Rectal smooth muscle tissue (tissue), 1 donor: ENCODE data around the gene SSTR1.

ENCODE experiments used
- H3K27ac ChIP-seq: one replicate; pipeline ENCODE4 v1.7.0; 2013; ENCODE audit warnings: low read depth, low read length, inconsistent platforms
- H3K27me3 ChIP-seq: one replicate; pipeline ENCODE4 v1.7.0; 2013; ENCODE audit warnings: low read length; ENCODE audit not compliant: control insufficient read depth, insufficient read depth
- H3K36me3 ChIP-seq: one replicate; pipeline ENCODE4 v1.7.0; 2013; ENCODE audit warnings: low read length; ENCODE audit not compliant: control insufficient read depth, insufficient read depth
- H3K4me1 ChIP-seq: one replicate; pipeline ENCODE4 v1.7.0; 2013; ENCODE audit warnings: low read length; ENCODE audit not compliant: control insufficient read depth, insufficient read depth
- H3K4me3 ChIP-seq: one replicate; pipeline ENCODE4 v1.7.0; 2013; ENCODE audit warnings: low read length
- H3K9ac ChIP-seq: one replicate; pipeline ENCODE4 v1.7.0; 2013; ENCODE audit warnings: low read length

Gene SSTR1

DNA sequence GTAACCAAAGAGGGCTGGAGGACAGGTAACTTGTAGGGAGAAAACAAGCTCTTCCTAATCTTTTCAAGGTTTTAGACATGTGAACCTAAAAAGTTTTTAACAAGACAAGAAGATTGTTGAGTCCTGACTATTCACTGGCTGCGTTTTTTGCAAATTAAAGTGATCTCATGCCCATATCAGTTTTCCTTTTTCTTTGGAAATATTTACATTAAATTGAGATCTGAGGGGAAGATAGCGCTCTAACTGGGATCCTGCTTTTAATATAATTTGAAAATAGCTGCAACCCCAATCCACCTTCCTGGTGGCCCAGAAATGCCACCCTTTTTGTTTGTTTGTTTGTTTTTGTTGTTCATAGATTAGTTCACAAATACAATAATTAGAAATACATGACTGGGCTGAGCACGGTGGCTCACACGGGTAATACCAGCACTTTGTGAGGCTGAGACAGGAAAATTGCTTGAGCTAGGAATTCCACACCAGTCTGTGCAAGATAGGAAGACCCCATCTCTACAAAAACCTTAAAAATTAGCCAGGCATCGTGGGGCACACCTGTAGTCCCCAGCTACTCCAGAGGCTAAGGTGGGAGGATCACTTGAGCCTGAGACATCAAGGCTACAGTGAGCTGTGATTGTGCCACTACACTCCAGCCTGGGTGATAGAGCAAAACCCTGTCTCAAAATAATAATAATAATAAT lies 2.4 kb upstream of the SSTR1 start:
- Histone ChIP-seq H3K36me3 (no peaks in the 10 kb centered on the region), H3K27ac (no peak overlapping the region), H3K9ac (no peak overlapping the region), H3K4me3 (no peak overlapping the region), H3K27me3 (peaks cover 9% of the 10 kb centered on the region), H3K4me1 (no peaks in the 10 kb centered on the region)

DNA sequence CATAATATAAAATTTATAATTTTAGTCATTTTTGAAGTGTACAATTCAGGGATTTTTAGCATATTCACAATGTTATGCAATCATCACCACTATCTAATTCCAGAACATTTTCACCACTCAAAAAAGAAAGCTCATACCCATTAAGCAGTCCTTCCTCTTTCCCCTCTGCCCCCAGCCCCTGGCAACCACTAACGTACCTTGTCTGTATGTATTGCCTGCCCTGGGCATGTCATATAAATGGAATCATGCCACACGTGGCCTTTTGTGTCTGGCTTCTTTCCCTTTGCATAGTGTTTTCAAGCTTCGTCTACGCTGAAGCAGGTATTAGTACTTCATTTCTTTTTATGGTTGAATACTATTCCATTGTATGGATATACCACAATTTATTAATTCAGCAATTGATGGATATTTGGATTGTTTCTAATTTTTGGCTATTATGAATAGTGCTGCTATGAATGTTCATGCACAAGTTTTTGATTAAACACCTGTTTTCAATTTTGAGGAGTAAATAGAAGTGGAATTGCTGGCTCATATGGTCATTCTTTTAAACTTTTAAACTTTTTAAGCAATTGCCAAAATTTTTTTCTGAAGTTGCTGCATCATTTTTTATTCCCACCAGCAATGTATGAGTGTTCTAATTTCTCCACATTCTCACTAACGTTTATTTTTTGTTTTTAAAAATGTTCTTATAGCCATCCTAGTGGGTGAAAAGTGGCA lies 1.6 kb upstream of the SSTR1 start:
- H3K36me3 ChIP-seq, result no peaks in the 10 kb centered on the region
- peaks cover 9% of the 10 kb centered on the region for H3K27me3 ChIP-seq
- H3K4me3 ChIP-seq, result no peak overlapping the region
- no peak overlapping the region for H3K9ac ChIP-seq
- no peak overlapping the region for H3K27ac ChIP-seq
- H3K4me1 ChIP-seq, result no peaks in the 10 kb centered on the region

DNA sequence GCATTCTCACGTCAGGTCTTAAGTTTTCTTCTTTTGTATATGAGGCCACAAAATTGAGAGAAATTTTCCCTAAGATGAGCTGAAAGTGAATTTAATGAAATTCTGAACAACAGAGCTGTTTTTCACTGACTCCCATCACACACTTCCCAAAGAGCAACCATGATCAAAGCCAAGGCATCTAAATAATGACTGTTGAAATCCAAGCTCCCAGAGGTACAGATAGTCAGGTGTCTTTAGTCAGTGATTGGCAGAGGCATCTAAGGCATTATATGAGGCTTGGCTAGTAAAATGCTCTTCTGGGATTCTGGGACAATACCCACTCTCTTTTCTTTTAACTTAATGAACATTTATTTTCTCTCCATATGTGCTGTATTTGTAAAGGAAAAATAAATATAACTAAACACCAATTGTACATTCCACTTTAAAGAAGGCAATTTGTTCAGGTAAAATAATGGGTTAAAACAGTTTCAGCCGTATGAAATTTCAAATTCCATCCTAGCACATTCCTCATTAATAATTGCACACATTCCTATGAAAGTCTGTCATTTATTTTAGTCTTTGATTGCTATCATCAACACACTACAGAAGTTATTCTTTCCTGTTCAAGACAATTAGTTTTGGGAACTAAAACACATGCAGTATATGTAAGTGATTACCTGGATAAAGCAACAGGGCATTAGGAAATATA lies 871 bp upstream of the SSTR1 start:
- Histone ChIP-seq H3K27ac (no peak overlapping the region), H3K36me3 (no peaks in the 10 kb centered on the region), H3K4me1 (no peaks in the 10 kb centered on the region), H3K4me3 (no peak overlapping the region), H3K9ac (no peak overlapping the region), H3K27me3 (peaks cover 9% of the 10 kb centered on the region)

DNA sequence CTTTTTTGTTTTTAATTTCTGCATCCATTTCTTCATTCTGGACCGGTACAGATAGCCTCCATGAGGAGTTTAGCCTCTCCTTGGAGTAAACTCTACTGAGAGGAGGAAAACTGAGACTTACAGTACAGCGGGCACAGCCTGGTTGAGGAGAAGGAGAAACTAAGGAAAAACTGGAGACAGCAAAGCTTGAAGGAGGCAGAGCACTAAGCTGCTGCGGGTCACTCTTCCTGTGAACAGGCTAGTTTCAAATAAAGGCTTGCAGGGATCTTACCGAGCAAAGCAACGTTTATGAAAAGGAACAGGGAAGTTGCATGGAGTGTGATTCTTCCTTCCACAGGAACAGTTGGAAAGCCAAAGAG lies 348 bp upstream of the SSTR1 start:
- Histone ChIP-seq H3K27me3 (peaks cover 9% of the 10 kb centered on the region), H3K4me3 (peak overlapping the region; percentile 41), H3K9ac (no peak overlapping the region), H3K27ac (no peak overlapping the region), H3K36me3 (no peaks in the 10 kb centered on the region), H3K4me1 (no peaks in the 10 kb centered on the region)

DNA sequence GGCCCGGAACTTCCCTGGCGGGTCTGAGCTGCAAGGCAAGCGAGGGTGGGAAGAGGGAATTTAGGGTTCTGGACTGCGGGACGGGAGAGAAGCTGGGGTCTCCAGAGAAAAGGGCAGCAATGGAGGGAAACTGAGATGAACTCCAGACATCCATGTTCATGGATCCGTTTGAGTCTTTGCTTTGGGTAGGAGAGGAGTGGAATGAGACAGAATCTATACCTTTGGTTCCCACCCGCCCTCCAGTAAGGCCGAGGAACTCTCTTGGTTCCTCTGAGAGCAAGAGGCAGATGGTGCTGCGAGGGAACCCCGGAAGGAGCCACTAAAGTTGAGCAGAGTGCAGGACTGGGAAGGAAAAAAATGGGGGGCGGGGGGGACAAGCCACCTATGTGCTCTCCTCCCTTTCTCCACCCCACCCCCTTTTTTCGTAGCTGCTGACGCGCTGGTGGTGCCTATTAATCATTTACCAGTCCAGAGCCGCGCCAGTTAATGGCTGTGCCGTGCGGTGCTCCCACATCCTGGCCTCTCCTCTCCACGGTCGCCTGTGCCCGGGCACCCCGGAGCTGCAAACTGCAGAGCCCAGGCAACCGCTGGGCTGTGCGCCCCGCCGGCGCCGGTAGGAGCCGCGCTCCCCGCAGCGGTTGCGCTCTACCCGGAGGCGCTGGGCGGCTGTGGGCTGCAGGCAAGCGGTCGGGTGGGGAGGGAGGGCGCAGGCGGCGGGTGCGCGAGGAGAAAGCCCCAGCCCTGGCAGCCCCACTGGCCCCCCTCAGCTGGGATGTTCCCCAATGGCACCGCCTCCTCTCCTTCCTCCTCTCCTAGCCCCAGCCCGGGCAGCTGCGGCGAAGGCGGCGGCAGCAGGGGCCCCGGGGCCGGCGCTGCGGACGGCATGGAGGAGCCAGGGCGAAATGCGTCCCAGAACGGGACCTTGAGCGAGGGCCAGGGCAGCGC lies 1.2 kb downstream of the SSTR1 start:
- H3K9ac ChIP-seq, result no peak overlapping the region

DNA sequence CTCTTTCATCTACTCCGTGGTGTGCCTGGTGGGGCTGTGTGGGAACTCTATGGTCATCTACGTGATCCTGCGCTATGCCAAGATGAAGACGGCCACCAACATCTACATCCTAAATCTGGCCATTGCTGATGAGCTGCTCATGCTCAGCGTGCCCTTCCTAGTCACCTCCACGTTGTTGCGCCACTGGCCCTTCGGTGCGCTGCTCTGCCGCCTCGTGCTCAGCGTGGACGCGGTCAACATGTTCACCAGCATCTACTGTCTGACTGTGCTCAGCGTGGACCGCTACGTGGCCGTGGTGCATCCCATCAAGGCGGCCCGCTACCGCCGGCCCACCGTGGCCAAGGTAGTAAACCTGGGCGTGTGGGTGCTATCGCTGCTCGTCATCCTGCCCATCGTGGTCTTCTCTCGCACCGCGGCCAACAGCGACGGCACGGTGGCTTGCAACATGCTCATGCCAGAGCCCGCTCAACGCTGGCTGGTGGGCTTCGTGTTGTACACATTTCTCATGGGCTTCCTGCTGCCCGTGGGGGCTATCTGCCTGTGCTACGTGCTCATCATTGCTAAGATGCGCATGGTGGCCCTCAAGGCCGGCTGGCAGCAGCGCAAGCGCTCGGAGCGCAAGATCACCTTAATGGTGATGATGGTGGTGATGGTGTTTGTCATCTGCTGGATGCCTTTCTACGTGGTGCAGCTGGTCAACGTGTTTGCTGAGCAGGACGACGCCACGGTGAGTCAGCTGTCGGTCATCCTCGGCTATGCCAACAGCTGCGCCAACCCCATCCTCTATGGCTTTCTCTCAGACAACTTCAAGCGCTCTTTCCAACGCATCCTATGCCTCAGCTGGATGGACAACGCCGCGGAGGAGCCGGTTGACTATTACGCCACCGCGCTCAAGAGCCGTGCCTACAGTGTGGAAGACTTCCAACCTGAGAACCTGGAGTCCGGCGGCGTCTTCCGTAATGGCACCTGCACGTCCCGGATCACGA lies 2.2 kb downstream of the SSTR1 start:
- H3K27me3 ChIP-seq, result peaks cover 9% of the 10 kb centered on the region
- H3K4me1 ChIP-seq, result no peaks in the 10 kb centered on the region
- no peak overlapping the region for H3K9ac ChIP-seq
- H3K4me3 ChIP-seq, result peak overlapping the region; percentile 41
- H3K36me3 ChIP-seq, result no peaks in the 10 kb centered on the region
- H3K27ac ChIP-seq, result no peak overlapping the region

More for the DNA sequence above, 1.2 kb downstream of the SSTR1 start:
- Histone ChIP-seq H3K27me3 (peaks cover 9% of the 10 kb centered on the region), H3K4me1 (no peaks in the 10 kb centered on the region), H3K4me3 (peak overlapping the region; percentile 41), H3K27ac (no peak overlapping the region), H3K36me3 (no peaks in the 10 kb centered on the region)

DNA sequence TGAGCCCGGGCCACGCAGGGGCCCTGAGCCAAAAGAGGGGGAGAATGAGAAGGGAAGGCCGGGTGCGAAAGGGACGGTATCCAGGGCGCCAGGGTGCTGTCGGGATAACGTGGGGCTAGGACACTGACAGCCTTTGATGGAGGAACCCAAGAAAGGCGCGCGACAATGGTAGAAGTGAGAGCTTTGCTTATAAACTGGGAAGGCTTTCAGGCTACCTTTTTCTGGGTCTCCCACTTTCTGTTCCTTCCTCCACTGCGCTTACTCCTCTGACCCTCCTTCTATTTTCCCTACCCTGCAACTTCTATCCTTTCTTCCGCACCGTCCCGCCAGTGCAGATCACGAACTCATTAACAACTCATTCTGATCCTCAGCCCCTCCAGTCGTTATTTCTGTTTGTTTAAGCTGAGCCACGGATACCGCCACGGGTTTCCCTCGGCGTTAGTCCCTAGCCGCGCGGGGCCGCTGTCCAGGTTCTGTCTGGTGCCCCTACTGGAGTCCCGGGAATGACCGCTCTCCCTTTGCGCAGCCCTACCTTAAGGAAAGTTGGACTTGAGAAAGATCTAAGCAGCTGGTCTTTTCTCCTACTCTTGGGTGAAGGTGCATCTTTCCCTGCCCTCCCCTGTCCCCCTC lies 3.0 kb downstream of the SSTR1 start:
- Histone ChIP-seq H3K27ac (no peak overlapping the region), H3K36me3 (no peaks in the 10 kb centered on the region), H3K4me1 (no peaks in the 10 kb centered on the region), H3K9ac (no peak overlapping the region), H3K4me3 (peak overlapping the region; percentile 44), H3K27me3 (peaks cover 9% of the 10 kb centered on the region)

DNA sequence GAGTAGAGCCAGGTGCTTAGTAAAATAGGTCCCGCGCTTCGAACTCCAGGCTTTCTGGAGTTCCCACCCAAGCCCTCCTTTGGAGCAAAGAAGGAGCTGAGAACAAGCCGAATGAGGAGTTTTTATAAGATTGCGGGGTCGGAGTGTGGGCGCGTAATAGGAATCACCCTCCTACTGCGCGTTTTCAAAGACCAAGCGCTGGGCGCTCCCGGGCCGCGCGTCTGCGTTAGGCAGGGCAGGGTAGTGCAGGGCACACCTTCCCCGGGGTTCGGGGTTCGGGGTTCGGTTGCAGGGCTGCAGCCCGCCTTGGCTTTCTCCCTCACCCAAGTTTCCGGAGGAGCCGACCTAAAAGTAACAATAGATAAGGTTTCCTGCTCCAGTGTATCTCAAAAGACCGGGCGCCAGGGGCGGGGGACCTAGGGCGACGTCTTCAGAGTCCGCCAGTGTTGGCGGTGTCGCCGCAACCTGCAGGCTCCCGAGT lies 3.6 kb downstream of the SSTR1 start:
- no peak overlapping the region for H3K9ac ChIP-seq
- no peaks in the 10 kb centered on the region for H3K4me1 ChIP-seq
- H3K4me3 ChIP-seq, result no peak overlapping the region
- no peaks in the 10 kb centered on the region for H3K36me3 ChIP-seq
- no peak overlapping the region for H3K27ac ChIP-seq
- H3K27me3 ChIP-seq, result peaks cover 9% of the 10 kb centered on the region

DNA sequence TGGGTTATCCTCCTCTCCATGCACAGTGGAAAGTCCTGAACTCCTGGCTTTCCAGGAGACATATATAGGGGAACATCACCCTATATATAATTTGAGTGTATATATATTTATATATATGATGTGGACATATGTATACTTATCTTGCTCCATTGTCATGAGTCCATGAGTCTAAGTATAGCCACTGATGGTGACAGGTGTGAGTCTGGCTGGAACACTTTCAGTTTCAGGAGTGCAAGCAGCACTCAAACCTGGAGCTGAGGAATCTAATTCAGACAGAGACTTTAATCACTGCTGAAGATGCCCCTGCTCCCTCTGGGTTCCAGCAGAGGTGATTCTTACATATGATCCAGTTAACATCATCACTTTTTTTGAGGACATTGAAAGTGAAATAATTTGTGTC lies 4.4 kb downstream of the SSTR1 start:
- no peak overlapping the region for H3K9ac ChIP-seq
- H3K4me3 ChIP-seq, result no peak overlapping the region
- no peak overlapping the region for H3K27ac ChIP-seq
- no peaks in the 10 kb centered on the region for H3K4me1 ChIP-seq
- H3K36me3 ChIP-seq, result no peaks in the 10 kb centered on the region
- H3K27me3 ChIP-seq, result peaks cover 9% of the 10 kb centered on the region

DNA sequence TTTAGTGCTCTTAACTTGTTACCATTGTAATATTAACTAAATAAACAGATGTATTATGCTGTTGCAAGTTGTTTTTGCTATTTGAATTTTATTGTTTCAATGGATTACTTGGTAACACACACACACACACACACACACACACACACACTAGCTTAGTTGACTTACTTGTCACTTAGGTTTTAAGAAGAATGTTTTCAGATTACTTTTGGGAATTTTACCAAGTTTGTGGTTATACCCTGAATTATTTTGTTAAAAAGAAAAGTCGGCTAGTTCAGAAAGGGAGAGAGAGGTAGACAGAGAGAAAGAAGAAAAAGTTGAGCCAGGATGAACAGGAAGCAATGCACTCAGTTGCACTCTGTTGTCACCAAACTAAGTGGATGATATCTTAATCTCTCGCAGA lies 5.3 kb downstream of the SSTR1 start:
- peaks cover 9% of the 10 kb centered on the region for H3K27me3 ChIP-seq
- no peak overlapping the region for H3K9ac ChIP-seq
- no peak overlapping the region for H3K27ac ChIP-seq
- H3K4me1 ChIP-seq, result no peaks in the 10 kb centered on the region
- H3K4me3 ChIP-seq, result no peak overlapping the region
- H3K36me3 ChIP-seq, result no peaks in the 10 kb centered on the region

DNA sequence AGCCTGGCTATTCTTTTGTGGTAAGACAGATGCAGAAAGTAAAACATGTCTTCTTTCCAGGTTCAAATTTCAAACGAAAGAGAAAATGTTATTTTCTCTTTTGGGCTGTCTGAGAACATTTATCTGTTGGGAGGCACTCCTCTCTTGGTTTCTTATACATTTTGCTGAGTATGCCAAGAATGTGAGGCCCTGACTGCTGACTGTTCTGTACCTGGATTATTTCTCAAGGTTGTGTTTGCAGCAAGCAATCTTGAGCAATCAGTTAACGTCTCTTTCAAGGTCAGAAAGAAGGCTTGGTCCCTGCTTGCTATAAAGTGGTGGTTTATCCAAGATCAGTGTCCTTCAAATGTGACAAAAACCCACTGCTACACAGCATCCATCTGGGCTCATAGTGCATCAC lies 9.8 kb downstream of the SSTR1 start:
- no peak overlapping the region for H3K4me3 ChIP-seq
- no peak overlapping the region for H3K9ac ChIP-seq
- H3K27me3 ChIP-seq, result no peaks in the 10 kb centered on the region
- no peaks in the 10 kb centered on the region for H3K4me1 ChIP-seq
- no peaks in the 10 kb centered on the region for H3K36me3 ChIP-seq
- no peak overlapping the region for H3K27ac ChIP-seq
